Measurements from ENCODE around the gene ZMIZ1.

The ZMIZ1 gene

DNA sequence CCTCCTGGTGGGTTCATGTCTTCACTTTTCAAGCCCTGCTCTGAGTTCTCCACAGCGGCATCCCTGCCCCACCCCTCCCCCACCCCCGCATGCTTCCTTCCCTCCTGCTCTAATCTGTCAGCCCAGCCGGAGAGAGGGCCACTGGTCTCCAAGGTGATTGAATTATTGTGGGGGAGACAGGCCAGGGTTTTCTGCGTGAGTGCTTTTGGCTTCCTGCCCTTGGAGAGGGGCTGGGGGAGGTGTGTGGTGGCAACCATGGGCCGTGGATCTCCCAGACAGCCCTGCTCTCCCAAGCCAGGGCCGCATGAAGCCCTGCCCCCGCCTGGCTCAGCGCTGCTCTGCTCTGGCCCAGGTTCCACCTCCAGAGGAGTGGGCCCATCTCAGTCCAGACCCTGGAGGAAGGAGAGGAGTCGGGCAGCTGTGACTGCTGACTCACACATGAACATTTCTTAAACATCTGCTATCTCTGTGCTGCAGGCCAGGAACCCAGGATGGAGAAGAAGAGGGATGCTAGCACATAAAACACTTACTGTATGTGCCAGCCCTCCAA, 109.9 kb downstream of the ZMIZ1 start:
- DNase-seq = no peak

DNA sequence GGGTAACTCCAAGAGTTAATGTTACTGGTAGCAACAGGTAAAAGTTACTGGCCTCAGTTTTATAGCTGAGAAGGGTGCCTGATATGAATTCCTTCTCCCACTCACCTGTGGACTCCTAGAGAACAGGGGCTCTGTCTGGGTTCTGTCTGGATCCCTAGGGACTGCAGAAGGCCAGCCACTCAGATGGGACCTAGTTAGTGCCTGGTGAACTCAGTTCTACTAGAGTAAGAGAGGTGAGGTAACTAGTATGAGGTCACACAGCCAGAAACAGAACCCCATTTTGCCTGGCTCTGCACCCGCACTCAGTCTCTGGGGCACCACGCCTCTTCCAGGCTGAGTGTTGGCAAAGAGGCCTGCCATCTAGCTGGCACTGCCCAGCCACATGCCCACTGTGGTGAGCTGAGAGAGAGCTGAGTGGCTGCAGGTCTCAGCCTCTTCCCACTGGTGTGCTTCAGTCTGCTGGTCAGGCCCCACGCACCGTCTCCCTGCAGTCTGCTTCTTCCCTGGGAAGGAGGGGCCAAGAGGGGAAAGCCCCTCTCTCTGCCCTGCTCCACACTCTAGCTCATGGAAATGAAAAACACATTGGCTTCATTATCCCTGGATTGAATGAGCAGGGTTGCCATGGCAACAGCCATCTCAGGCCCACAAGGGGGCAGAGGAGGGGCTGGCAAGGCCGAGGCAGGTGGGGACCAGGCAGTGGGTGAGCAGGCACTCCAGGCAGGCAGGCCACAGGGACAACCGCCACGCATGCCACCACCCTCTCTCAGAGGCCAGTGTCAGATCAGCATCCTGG, 110.6 kb downstream of the ZMIZ1 start:
- no peak for DNase-seq

DNA sequence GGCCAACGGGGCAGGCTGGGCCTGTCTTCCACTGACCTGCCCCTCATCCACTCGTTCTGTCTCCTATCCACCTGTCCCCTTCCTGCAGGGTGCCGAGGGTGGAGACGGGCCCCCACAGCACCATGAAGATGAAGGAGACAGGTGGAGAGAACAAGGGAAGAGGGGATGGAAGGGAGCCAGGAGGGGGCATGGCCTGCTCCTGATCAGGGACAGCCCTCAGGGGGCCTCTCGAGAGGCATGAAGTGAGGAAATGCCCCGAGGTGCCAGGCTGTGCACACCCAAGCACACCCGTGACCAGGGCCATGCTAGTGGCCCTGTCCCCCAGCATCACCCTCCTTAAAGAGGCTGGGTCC, 111.2 kb downstream of the ZMIZ1 start:
- DNase-seq = no peak

DNA sequence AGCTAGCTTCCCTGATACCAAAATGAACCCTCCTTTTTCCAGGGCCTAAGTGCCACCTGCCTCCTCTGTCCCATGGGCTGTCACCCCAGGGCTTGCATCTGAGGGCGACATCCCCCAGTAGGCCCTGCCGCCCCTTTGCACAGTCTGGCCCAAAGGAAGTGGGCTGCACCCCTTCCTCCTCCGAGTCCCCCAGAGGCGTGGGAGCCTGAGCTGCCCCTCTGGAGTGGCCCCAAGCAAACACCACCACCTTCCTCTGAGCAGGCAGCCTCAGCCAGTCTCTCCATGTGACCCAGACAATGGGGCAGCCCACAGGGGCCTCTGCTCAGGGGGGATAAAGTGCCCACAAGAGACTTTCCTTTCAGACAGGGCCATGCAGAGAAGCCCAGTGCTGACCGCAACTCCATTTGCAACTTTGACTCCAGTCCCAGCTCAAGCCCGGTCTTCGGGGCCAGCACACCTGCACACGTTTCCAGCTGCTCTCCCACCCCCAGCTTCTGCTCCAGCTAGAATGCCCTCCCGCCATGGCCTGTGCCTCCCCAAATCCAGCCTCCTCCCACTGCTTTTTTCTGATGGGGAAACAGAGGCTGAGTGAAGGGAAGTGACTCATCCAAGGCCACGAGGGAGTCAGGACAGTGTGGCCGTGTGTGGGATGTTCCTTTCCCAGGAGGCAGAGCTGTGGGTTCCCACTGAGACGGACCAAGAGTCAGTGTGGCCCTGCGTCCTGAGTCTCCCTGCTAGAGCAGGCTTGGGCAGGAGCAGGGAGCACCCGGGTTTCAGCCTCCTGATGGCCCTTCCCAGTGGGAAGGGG, 111.9 kb downstream of the ZMIZ1 start:
- no peak for DNase-seq

DNA sequence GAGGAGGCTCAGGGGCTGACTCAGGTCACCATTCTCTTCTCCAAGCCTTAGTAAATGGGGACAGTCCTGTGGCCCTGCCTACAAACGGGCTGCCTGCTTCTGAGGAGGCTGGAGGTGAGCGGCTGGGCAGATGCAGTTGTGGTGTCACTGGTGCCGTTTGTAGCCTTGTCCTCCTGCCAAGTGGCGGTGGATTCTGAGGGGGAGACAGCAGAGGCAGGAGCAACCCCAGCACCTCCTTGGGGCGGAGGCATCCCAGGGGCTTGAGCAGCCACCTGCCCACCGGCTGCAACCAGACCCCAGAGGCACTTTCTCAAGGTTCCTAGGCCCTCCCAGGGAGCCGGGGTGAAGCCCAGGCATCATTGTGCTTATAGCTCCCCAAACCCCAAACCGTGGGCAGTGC, 112.5 kb downstream of the ZMIZ1 start:
- no peak for DNase-seq

DNA sequence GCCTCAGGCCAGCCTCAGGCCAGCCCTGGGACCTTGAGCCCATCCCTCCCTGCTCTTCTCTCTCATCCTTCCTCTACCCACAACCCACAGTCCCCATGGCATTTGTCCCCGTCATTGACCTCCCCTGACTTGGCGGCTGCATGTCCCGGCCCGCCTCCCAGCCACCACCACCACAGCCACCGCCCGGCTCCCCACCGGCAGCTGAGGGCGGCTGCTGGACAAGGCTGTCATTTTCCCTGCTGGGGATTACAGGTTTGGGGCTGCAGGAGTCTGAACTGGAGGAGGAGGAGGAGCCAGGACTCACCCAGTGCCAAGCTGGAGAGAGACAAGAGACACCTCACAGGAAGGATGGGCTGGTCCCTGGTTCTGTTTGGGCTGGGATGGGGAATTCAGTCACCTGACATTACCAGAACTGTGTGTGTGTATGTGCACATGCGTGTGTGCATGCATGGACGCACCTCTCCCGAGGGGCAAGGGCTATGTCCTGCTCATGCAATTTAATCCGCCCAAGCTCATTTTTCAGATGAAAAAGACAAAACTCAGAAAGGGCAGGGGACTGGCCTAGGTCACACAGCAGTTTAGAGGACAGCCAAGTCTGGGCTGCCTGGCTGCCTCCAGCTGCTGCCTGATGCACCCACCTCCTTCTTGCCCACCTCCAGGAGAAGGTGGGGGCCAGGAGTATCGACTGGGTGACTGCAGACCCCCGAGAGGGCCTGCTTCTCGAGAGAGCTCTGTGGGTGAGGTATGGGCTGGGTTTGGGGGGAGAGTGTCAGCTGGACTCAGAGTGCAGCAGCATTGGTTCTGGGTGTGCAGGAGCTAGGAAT, 113.1 kb downstream of the ZMIZ1 start:
- DNase-seq = no peak

DNA sequence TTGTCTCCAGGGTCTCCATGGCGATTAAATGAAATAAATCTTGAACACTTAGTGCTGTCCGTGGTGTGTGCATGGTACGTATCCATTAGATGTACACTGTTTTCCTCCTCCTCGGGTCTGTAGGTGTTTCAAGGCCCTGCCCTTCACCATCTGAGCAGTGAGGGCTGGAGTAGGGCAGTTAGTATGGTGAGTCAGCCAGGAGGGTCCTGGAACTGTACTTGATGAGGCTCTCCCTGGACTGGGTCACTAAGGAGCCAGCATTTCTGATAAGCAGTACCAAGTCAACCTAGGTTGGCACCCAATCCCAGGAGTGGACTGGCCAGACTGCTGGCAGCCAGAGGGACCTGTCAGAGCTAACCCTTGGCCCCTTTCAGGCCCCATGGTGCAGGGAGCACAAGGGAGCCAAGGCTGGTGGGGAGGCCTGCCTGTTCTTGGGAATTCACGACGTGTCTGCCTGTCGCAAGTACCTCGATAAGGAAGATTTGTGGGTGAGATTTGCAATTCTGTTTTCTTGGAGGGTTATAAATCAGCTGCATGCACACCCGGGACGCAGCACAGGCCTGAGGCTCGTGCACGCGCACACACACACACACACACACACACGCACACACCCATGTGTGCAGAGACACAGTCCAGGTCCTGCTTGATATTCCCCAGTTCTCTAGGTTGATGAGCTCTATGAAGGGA, 114.2 kb downstream of the ZMIZ1 start:
- DNase-seq = no peak

DNA sequence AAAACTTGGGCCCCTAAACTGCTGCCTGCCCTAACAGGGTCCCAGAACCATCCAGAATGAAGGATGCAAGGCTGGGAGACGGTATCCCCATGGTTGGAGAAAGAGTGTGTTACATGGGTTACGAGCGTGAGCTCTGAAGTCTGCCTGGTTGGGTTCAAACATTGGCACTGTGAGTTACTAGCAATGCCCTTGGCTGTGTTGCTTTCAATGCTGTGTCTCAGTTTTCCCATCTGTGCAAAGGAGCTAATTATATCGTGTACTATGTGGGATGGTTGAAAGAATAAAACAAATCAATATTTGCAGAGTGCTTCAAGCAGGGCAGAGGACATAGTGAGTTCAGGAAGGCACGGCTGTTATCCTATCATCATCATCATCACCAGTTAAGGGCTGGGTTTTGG, 114.7 kb downstream of the ZMIZ1 start:
- DNase-seq = no peak

DNA sequence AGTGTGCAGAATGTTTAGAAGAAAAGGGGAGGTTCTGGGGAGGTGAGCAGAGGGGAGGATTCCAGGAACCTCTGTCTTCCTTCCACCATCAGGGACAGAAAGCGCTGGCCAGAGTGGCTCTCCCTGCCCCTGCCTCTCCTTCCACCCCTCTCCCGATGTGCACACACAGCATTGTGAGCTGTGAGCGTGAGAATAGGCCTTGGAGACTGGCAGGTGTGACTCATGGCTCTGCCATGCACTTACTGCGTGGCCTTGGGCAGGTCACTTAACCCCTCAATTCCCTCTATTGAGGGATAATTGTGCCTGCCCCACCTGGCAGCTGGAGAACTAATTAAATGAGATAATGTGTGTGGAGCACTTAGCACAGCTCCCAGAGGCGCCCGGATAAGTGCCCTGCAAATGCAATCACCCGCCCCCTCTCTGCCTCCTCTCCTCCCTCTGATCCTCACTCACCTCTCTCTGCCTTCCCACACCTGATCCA, 115.4 kb downstream of the ZMIZ1 start:
- no peak for DNase-seq

DNA sequence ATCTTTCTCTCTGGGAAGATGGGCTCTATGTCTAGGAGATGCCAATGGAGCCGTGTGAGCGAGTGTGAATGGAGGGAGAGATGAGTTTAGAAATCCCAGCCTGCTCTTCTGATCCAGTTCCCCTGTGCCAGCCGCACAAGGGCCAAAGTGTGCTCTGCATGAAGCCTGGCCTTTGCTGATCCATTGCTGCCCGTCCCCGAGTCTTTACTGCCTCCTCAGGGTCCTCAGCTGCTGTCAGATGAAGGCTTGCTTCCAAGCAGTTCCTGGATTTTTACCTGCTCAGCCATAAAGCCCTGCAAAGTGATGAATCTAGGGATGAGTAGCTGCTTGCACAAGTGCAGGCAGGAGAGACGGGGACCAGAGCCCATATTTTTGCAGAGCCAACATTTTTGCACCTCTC, 115.9 kb downstream of the ZMIZ1 start:
- no peak for DNase-seq

DNA sequence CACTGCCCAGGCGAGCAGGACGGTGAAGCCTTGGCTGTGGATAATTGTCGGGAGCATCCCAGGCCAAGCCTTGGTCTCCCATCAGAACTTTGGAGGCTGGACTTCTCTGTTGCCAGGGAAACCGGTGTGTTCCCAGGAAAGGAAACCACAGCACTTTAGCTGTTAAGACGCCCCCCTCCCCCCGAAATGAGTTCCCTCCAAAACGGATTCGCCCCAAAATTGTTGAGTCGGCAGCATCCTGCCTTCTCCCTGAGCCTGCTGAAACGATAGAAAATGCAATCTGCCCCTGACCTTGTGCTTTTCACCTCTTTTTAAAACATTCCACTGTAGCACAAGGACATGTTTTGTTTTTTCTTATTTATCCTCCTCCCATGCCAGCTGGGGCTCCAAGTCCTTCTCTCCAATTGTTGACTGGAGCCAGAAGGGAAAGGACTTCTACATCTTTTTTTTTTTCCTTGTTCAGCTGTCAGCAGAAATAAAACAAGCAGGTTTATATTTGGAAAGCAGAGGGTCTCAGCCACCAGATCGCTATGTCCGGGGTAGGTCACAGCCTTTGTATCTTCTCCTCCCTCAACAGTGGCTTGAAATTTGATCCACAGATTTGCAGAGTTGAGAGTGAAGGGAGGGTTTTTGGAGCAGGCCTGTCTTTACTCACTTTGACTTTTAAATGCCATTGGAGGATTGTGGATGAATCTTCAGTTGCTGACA, 116.5 kb downstream of the ZMIZ1 start:
- DNase-seq = no peak

DNA sequence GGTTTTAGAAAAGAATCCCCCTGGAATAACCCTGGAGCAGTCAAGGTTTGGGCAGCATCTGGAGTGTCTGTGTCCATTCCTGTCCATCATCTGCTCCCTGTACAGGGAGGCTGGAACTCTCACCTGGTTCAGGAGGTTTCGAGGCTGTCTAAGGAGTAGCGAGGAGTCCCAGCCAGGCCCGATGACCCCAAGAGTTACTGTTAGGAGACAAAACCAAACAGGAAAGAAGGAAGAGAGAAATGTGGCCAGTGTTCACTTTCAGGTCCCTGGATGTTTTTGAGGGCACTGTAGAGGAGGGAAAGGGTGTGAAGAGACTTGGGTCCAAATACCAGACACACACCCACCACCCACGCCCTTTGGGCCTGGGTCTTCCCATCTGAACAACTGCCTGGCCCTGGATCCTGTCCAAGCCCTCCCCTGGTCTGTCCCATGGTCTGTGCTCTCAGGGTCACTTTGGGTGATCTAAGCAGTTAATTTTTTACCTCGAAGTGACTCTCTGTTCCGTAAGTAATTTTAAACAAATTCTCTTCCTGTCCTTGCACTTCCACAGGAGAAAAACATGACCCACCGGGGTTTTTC, 117.1 kb downstream of the ZMIZ1 start:
- DNase-seq = no peak

DNA sequence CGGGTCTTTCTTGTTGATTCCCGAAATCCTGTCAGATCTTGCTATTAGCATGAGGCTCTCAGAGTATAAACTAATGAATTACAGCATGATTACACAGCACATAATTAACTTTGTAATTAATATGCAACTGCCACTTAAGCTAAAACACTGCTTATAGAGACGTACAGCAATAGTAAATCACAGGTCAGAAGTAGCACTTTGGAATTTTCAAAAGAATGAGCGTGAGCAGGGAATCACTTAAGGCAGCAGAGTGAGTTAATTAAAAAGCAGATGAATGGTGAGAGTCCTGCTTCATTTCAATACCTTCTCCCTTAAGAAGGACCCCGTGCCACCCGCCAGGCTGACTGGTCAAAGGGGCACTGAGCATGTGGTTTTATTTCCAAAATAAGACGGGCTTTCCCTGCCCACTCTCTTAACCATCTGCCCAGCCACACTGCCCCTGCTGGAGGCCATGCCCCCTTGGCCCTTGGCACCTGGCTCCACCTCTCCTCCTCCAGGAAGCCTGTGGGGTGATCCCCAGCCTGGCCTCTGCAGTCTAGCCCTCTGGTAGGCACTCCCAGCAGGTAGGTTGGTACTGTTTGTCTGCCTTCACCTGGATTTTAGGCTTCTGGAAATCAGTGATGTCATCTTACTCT, 117.8 kb downstream of the ZMIZ1 start:
- DNase-seq = no peak

DNA sequence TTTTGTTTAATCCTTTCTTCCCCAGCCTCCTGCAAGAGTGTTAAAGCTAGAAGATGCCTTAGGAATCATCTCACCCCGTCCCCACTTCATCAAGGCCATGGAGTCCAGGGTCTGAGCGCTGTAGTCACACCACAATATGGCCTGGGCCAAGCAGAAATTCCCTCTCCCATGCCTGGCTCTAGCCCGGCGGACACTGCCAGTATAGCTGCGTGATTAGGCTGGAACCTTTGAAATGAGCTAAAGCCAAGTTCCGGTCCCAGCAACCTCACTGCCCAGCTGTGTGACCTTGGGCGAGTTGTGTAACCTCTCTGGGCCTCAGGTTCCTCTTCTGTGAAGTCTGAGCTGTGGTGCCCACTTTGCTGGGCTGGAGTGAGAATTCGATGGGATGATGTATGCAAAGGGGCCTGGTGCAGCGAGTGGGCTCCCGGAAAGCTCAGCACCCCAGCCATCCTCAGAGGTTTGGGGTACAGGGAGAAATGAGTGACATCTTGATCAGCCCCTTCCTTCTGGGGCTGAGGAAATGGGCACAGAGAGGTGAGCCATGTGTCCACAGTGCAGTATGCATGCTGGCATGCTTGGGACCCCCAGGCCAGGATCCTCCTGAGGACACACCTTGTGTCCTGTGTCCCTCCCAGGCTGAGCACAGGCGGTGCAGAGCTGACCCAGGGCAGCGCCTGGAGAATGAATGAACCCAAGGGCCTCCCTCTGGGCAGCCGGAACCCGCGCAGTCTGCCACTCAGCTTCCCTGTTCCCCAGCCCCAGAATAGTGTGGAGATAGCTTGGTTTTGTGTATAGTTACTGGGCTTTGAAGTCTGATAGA, 118.6 kb downstream of the ZMIZ1 start:
- DNase-seq = no peak

DNA sequence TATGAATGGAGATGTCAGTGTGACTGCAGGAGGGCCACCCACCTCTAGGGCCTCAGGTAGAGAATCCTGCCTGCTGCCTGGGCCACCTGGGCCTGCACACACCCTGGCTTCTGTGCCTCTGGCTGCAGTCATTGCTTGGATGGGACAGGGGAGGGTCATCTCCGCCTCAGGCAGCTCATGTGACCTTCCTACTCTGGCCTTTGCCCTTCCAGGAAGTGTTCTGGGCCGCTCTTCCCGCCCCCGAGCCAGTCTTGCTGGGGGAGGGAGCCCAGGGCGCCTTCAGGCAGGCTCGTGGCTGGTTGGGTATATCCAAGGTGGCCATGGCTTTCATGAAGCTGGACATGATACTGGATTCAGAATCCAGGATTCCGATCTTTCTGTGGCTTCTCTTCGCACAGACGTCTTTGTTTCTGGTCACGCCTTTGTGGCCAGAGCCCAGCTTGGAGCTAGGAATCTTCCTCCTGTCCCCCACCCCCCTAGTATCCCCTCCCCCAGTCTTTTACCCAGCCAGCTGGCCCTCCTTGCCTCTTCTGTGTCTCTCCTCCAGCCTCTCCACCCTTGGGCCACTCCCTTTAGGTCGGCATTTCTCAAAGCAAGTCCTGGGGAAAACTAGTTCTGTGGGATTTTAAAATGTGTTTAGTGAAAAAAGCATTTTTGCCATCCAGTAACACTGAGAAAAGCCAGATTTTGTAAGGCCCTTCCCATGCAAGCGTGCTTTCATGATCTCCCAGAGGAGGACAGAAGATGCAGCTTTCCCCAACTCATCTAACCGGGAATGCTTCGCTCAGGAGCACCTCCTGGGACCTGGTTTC, 119.6 kb downstream of the ZMIZ1 start:
- no peak for DNase-seq

DNA sequence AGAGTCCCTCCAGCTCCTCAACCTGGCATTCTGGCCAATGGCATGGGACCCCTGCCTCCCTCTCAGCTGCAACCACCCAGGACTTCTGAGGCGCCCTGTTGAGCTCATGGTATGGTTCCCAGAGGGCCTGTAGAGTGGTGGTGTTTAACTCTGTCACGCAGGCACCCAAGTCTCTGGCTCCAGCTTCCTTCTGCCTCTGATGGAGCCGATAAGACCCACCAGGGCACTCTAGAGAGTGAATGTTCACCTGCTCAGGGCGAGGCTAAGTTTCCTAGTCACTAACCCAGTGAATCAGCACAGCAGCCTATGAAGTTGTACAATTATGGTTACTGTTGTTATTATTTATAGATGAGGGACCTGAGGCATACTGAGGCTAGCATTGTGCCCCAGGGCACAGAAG, 120.4 kb downstream of the ZMIZ1 start:
- no peak for DNase-seq

DNA sequence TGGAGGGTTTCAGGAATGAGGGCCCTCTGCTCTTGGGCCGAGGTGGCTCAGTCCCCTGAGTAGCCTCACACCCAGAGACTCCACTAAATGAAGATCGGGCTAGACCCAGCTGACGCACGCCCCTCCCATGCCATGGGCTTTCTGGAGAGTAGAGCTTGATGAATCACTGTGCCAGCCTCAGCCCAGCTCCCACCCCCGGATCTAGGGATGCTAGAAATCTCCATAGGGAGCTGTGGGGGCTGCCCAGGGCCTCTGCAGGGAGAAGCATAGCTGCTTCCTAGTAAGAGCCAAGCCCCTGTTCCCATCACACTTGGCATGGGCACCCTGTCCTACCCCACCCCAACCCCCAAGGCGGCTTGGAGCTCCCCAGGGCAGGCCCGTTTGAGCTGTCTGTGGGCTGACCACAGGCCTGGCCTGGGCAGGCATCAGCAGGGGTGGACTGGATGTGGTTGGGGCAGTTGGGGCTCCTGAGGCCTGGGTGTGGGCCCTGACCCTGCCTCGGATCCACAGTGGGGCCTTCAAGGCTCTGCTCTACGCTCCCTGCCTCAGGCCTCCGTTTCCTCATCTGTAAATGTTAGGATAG, 121.2 kb downstream of the ZMIZ1 start:
- no peak for DNase-seq

DNA sequence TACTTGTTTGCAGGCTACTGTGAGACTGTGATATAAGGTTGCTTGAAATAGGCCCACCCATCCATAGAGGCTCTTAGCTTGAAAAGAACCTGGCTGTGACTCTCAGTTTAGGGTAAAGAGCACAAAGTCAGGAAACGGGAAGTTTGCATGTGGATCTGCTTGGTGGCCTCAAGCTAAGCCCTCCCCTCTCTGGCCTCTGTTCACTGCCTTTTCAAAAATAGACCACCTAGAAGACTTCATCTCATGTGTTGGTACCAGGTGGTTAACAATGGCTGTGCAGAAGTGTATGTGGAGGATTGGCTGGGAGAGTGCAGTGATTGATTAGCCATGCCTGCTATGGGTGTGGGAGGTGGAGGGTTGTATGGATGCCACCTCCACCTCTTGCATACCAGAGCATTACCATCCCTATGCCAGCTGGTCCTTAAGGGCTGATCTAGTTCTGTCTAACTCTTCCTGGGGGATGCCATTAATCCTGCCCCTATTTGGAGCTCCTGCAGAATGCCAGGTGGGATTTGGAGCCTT, 122.0 kb downstream of the ZMIZ1 start:
- DNase-seq = no peak
